T-helper 2 cell (primary cell): ENCODE results near the gene UGT1A4.
"Not testable (repeated sequence)": the region's sequence is repeated elsewhere in the genome, so short reads cannot be mapped to it uniquely, and the experiment has no call there.

Source experiments
- DNase-seq, 5 experiments: peaks; one replicate each; pipeline versions ENCODE4 v3.0.0 to v3.0.0-alpha.2; 2012 to 2022

UGT1A4 gene

DNA sequence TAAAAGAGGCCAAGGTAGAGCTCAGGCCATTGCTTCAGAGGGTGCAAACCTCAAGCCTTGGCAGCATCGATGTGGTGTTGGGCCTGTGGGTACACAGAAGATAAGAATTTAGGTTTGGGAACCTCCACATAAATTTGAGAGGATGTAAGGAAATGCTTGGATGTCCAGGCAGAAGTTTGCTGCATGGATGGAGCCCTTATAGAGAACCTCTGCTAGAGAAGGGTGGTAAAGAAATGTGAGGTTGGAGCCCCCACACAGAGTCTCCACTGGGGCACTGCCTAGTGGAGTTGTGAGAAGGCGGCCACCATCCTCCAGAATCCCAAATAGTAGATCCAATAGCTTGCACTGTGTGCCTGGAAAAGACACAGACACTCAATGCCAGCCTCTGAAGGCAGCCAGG lies 32.2 kb downstream of the UGT1A4 start:
- not testable (repeated sequence) for DNase-seq

DNA sequence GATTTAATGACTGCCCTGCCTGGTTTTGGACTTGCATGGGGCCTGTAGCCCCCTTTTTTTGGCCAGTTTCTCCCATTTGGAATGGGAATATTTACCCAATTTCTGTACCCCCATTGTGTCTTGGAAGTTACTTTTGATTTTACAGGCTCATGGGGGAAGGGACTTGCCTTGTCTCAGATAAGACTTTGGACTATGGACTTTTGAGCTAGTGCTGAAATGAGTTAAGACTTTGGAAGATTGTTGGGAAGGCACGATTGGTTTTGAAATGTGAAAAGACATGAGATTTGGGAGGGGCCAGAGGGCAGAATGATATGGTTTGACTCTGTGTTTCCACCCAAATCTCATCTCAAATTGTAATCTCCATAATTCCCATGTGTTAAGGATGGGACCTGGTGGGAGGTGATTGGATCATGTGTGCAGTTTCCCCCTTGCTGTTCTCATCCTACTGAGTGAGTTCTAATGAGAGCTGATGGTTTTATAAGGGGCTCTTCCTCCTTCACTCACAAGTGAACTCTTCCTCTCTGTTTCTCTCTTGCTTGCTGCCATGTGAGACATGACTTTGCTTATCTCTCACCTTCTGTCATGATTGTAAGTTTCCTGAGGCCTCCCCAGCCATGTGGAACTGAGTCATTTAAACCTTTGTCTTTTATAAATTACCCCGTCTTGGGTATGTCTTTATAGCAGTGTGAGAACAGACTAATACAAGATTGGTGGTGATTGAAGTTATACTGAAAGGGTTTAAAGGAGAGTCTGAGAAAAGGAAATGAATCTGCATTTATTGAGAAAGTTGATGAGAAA lies 32.9 kb downstream of the UGT1A4 start:
- not testable (repeated sequence) for DNase-seq

DNA sequence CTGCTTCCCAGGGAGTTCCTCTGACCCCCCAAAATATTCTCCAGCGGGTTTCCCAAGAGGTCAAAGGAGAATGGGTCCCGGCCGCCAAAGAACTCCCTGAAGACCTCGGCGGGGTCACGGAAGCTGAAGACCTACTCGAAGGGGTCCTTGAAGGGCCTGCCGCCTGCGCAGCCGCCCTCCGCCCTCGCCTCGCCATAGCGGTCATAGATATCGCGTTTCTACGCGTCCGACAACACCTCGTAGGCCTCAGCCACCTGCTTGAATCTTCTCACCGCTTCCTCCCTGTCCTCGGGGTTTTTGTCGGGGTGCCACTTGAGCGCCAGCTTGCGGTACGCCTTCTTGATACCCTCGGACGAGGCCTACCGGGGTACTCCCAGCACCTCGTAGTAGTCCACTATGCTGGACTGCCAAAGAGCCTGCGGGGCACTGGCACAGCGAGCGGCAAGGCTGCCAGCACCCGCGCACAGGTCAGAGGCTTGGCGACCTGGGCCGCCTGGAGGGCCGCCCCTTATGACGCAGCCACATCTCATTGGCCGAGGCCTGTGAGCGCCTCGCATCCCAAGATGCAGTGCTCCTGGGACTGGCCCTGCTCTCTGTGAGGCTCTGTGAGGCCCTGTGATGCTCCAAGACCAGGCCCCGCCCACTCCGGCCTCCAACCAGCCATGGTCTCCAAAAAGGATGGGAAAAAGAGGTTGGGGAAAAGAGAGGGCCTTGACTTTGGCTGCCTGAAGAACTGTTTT lies 36.5 kb downstream of the UGT1A4 start:
- DNase-seq = no peak

DNA sequence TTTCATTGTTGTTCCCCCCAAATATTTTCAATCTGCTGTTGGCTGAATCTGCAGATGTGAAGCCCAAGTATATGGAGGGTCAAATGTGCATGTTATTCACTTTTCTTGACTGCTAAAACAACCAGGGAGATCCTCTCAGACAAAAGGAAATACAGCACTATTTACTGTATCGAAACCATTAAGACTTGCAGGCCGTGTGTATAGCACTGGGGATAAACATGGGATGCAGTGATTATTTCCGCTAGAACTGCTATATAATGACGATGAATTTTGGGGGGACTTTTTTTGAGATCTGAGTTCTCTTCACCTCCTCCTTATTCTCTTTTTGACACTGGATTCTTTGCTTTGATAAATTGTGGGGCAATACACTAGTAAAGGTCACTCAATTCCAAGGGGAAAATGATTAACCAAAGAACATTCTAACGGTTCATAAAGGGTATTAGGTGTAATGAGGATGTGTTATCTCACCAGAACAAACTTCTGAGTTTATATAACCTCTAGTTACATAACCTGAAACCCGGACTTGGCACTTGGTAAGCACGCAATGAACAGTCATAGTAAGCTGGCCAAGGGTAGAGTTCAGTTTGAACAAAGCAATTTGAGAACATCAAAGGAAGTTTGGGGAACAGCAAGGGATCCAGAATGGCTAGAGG lies 38.0 kb downstream of the UGT1A4 start:
- no peak for DNase-seq

DNA sequence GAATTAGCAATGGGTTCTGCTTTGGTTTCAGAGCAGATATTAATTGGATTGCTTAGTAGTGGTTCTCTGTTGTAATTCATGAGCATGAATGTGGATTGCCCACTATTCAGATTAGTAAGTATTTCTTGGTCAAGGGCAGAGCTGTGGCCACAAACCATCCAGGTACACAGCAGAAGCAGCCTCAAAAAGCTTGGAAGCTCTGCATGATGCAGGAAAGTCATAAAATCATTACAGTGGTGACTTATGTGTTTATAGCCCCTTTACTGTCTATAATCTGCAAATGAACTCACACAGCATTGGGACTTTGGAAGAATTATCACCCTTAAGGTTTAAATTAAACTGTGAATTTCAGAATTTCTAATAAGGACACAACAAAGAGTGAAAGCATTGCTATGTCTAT lies 39.6 kb downstream of the UGT1A4 start:
- DNase-seq = no peak

DNA sequence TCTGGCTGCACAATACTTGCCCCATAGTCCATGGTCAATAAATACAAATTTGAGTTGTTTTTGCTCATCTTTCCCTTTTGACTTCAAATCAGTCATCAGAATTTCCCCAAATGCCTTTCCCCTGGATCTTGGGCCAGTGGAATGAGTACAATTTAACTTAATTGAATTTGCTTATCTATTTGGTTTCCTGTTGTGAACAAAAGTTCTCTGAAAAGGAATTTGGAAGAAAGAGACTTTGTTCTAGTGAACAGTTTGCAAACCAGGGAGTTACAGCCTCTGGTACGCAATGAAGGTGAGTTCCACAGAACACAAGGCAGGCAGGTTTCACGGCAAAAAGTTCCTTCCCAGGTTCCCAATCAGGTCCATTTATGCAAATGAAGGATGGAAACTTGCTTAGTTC lies 40.3 kb downstream of the UGT1A4 start:
- no peak for DNase-seq

DNA sequence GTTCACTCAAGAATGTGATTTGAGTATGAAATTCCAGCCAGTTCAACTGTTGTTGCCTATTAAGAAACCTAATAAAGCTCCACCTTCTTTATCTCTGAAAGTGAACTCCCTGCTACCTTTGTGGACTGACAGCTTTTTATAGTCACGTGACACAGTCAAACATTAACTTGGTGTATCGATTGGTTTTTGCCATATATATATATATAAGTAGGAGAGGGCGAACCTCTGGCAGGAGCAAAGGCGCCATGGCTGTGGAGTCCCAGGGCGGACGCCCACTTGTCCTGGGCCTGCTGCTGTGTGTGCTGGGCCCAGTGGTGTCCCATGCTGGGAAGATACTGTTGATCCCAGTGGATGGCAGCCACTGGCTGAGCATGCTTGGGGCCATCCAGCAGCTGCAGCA lies 41.5 kb downstream of the UGT1A4 start, which contains the start of gene UGT1A1:
TSS of gene UGT1A1 (plus strand) at position 228 of the 400 bp plus-strand sequence. CDS start at position 246, 18 bp downstream.
- no peak for DNase-seq

DNA sequence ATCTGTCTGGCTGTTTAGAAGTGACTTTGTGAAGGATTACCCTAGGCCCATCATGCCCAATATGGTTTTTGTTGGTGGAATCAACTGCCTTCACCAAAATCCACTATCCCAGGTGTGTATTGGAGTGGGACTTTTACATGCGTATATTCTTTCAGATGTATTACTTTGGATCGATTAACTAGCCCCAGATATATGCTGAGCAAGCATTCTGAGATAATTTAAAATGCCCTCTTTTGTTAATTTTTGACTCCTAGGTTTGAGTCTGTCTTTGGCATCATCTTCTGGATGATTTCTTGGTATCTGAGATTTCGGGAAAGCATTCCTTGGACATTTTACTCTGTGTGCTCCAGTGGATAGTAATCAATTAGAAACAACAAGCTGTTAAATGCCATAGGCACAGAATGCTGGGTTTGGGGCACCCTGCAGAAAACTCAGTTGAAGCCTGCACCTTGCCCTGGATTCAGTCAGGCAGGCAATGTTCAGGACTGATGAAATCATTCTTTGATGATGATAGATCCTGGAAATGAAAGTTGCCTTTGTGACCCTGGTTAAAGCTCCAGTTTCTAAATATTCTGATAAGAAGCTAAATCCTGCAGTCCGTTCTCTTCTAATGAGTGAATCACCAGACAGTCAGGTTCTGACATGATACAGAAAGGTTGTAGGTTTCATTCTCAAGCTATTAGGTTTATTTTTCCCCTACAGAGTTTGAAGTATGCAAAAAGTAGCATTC lies 42.7 kb downstream of the UGT1A4 start:
- DNase-seq = no peak

DNA sequence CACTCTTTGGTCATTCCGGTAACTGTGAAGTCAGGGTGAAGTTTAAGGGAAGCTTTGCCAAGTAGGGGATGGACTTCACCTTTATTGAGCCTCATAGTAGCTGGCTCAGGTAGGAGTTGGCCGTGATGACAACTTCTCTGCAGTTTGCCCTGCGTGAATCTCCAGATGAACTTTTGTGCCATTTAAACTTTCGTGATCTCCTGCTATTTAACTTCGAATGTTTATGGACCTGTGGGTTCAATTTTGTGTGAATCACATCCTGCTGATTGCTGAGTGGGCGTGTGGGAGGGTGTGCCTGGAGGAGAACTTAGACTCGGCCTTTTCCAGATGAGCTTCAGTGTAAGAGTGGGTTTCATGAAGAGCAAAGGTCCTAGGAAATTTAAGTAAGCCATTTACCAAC lies 45.7 kb downstream of the UGT1A4 start:
- no peak for DNase-seq

DNA sequence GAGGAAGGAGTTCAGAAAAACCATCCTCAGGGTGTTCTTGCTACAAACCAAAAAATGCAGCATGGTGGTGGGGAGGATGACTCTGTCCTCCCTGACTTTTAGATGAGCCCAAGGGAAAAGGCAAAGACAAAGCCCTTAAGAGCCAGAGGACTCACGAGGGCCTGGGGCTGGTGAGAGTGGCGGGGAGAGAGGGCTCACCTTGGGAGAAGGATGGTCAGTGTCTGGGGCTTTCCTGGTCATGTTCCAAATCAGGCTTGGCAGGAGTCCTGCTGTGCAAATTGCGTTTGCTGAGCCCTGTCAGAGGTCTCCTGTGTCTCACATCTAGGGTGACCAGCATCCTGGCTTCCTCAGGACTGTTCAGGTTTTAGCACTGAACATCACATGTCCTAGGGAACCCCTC lies 46.2 kb downstream of the UGT1A4 start:
- DNase-seq = no peak

DNA sequence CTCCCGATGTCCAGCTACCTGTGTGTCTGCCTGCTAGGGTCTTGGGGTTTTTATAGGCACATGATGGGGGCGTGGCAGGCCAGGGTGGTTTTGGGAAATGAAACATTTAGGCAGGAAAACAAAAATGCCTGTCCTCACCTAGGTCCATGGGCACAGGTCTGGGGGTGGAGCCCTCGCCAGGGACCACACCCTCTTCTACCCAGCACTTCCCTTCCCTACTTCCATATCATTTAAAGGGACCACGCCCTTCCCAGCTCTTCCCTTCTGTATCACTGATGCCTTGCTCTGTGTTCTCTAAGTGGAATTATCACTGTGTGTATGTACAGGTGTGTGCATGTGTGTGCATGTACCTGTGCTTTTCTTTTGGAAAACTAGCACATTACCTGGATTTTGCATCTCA lies 47.9 kb downstream of the UGT1A4 start:
- no peak for DNase-seq

DNA sequence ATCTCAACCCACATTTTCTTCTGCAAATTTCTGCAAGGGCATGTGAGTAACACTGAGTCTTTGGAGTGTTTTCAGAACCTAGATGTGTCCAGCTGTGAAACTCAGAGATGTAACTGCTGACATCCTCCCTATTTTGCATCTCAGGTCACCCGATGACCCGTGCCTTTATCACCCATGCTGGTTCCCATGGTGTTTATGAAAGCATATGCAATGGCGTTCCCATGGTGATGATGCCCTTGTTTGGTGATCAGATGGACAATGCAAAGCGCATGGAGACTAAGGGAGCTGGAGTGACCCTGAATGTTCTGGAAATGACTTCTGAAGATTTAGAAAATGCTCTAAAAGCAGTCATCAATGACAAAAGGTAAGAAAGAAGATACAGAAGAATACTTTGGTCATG lies 49.5 kb downstream of the UGT1A4 start:
- DNase-seq = no peak

DNA sequence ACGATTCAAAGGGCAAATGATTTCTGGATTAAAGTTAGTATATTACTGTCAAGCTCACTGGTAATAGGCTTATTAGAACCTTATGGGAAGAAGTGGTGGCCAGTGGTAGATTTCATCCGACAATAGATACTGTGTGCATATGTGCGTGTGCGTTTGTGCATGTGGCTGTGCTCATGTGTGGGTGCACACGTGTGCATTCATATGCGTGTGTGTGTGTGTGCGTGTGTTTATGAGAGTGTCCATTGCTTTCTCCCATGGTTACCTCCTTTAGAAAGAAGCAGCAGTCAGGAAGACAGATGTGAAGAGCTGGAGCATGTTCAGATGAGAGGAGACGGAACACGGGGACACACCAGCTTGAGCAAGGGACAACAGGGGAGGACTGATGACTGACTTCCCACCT lies 50.7 kb downstream of the UGT1A4 start:
- DNase-seq = no peak

DNA sequence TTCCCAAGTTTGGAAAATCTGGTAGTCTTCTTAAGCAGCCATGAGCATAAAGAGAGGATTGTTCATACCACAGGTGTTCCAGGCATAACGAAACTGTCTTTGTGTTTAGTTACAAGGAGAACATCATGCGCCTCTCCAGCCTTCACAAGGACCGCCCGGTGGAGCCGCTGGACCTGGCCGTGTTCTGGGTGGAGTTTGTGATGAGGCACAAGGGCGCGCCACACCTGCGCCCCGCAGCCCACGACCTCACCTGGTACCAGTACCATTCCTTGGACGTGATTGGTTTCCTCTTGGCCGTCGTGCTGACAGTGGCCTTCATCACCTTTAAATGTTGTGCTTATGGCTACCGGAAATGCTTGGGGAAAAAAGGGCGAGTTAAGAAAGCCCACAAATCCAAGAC lies 53.6 kb downstream of the UGT1A4 start:
- DNase-seq = no peak

DNA sequence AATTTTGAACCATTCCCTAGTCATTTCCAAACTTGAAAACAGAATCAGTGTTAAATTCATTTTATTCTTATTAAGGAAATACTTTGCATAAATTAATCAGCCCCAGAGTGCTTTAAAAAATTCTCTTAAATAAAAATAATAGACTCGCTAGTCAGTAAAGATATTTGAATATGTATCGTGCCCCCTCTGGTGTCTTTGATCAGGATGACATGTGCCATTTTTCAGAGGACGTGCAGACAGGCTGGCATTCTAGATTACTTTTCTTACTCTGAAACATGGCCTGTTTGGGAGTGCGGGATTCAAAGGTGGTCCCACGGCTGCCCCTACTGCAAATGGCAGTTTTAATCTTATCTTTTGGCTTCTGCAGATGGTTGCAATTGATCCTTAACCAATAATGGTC lies 54.0 kb downstream of the UGT1A4 start:
- no peak for DNase-seq

DNA sequence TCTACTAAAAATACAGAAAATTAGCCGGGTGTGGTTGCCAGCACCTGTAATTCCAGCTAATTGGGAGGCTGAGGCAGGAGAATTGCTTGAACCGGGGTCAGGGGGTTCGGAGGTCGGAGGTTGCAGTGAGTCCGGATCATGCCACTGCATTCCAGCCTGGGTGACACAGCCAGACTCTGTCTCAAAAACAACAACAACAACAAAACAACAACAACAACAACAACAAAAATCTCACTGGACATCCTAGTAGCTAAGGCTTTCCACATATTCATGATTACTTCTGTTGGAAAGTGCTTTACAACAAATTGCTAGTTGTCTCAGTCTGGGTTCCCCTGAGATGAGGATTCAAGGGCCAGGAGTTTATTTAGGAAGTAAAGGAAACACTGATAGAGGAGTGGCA lies 55.3 kb downstream of the UGT1A4 start:
- DNase-seq = no peak

DNA sequence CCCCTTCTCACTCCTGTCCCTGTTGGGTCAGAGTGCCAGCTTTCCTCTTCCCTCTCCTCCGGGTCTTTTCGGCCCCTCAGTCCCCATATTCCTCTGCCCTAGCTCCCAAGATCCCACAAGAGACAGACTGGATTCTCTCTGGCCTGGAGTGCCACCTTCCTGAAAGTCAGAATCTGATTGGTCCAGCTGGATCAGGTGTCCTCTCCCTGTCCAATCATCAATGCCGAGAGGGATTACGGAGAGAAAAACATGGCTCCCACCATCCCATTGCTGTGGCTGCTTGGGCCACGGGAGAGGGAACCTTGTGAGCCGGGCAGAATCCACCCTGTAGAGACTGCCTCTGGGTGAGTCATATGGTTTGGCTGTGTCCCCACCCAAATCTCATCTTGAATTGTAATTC lies 56.9 kb downstream of the UGT1A4 start:
- no peak for DNase-seq

DNA sequence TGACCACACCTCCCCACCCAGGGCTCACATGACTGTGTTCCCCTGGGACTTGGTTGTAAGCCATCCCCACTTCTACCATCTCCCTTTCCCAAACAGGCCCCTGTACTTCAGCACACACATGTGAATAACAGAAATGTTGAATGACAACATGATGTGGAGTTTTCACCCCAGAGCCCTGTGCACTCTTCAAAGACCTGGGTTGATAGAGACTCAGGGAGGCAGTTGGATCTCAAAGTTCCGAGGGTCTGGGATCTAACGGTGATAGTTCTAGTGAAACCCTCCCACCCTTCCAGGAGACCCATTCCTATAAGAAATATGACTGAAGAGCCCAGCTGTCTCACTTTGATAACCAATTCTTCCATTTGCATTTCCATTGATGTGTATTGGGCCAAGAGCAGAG lies 59.5 kb downstream of the UGT1A4 start, which contains the start of gene MROH2A:
TSS of gene MROH2A (plus strand) at position 301 of the 400 bp plus-strand sequence. CDS start 1,029 bp downstream, outside the sequence.
- no peak for DNase-seq

DNA sequence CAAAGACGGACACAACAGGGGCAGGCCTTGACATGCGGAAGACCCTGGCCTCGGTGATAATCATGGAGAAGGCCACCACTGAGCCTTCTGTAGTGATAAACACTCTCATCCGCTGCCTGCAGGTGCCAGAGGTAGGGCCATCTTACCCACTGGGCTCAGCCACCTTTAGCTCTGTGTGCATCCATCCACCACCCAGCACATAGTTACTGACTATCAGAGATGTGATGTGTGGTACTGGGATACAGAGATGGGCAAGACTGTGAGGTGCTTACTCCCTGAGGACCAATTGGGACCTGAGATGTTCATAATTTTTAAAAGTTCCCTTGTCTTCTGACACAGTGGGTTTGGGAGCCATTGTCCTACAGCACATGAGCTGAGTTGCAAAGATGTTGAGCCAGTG lies 61.2 kb downstream of the UGT1A4 start:
- DNase-seq = no peak

DNA sequence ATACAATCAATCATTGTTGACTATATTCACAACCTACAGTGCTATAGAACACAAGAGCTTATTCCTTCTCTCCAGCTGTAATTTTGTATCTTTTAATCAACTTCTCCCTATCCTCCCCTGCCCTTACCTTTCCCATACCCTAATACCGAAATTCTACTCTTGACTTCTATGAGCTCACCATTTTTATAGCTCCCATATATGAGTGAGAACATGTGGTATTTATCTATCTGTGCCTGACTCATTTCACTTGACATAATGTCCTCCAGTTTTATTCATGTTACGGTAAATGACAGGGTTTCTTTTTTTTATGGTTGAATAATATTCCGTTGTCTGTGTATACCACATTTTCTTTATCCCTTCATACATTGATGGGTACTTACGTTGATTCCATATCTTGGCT lies 62.2 kb downstream of the UGT1A4 start:
- no peak for DNase-seq

DNA sequence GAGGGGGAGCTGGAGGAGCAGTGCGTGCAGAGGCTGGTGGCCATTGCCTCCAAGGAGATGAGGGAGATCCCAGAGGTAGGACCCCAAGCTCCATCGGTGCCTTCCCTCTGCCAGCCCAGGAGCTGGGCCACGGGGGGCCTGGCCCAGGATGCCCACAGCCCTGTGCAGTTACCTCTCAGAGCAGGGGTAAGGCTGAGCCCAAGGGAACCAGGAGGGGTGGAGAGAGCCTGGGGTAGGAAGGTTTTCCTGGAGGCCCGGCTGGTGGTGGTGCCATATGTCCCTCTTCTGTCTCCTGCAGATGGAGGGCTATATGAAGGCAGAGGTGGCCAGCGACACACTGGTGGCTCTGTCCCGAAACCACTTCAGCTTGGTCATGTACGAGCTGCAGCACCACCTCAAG lies 71.0 kb downstream of the UGT1A4 start:
- DNase-seq = no peak

DNA sequence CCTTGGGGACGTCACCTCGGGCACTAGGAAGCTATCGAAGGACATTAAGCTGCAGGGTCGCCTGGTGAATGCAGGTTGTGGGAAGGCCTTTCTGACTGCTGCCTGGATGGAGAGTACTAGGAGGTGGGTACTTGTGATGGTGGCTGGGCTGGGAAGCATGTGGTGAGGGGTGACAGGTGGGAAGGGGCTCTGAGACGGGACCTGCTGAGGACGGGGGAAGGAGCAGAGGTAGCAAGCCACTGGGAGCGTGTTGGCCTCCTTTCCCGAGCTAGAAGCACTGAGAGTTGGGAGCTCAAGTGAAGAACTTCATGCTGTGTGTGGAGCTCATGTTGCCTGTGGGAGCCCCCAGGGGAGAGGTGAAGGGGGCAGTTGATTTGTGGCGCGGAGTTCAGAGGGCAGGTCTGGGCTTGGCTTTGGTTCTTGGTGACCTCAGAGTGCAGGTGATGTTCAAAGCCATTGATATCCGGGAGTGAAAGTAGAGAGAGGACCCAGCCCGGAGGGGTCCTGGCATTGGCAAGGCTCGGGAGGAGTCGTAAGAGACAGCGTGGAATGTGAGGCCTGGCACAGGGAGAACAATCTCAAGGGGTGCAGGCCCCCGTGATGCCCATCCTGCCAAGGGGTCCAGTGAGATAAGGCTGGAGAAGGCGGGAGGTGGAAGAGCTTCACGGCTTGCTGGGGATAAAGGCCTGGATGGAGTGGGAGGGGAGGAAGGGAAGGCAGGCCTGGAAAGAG lies 72.8 kb downstream of the UGT1A4 start:
- DNase-seq = no peak
